HCT116 (cell line): ENCODE data around the gene PIK3CA.
"Not testable (repeated sequence)": the region's sequence is repeated elsewhere in the genome, so short reads cannot be mapped to it uniquely, and the experiment has no call there.

ENCODE experiments used
- JUND ChIP-seq: IDR thresholded peaks from 2 replicates; pipeline ENCODE4 v1.6.1; 2012
- POLR2A ChIP-seq: IDR thresholded peaks from 2 replicates; pipeline ENCODE4 v1.7.0; 2011; ENCODE audit warnings: borderline replicate concordance; ENCODE audit not compliant: insufficient read depth, insufficient read length; ENCODE audit errors: extremely low read depth
- POLR2AphosphoS5 ChIP-seq: IDR thresholded peaks from 2 replicates; pipeline ENCODE4 v1.6.1; 2011; ENCODE audit warnings: mild to moderate bottlenecking, low read depth, low read length, moderate library complexity

- TF ChIP-seq POLR2A, JUND, POLR2AphosphoS5: not testable (repeated sequence)
Measured at GRCh38 chr3:179132191-179132890, 15.8 kb upstream of the PIK3CA start.
